ENCODE data around the gene C17orf107.

GRCh38 chr17:4892499-4893221 is 6.7 kb upstream of the C17orf107 start:
- no peak for TF ChIP-seq CTCF (IDR thresholded peaks at IDR 0.05 in 2 of 3, conservative IDR thresholded peaks at IDR 0.05 in 1 of 3; ENCODE audit: borderline replicate concordance in 1 of 3, insufficient read depth in 1 of 3, low read depth in 2 of 3, low read length in 2 of 3)
- no peak for TF ChIP-seq FOSL1 (IDR thresholded peaks at IDR 0.05; ENCODE audit: low read depth)
- no peak for TF ChIP-seq POLR2AphosphoS5 (IDR thresholded peaks at IDR 0.05; ENCODE audit: low read depth, low read length)
- TF ChIP-seq EGR1 (IDR thresholded peaks at IDR 0.05; ENCODE audit: low read depth) = no peak
- no peak for TF ChIP-seq EZH2 (IDR thresholded peaks at IDR 0.05)
- no peak for TF ChIP-seq JUND (IDR thresholded peaks at IDR 0.05)
